ENCODE measurements around the gene GALNT5. TPM values are rescaled to one million over a fixed set of nuclear protein-coding genes. Genes with fewer than 3 reads are reported as not detected.

The GALNT5 gene
- total RNA-seq, 4 donors from 2014 or later: 0.26 to 0.98 (median 0.37) TPM

DNA sequence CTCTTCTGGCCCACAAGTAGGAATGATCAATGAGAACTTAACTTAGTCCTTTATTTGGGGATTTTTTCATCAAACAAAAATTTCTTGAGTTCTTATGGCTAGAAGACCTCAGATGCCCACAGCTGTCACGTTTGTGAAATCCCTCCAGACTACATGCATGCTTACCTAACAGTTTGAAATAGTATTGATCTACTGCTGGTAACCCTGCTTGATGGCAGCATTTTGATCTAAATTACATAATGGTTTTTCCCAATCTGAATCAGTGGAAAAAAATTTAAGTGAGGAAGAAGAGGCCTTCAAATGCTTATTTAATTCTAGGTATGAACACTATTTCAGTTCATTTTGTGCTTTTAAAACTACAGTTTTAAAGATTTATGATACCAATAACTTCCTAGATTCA is 54.2 kb downstream of the GALNT5 start:
- no peak overlapping the region for H3K27ac ChIP-seq
- no peaks in the 10 kb centered on the region for H3K36me3 ChIP-seq
- no peak overlapping the region for H3K4me3 ChIP-seq
- H3K4me1 ChIP-seq: no peaks in the 10 kb centered on the region
- WGBS: 86% methylated on average over 1 of the region's 1 CpG
- no peaks in the 10 kb centered on the region for H3K9me3 ChIP-seq
- no peaks in the 10 kb centered on the region for H3K27me3 ChIP-seq
- TF ChIP-seq POLR2AphosphoS5 (IDR thresholded peaks at IDR 0.05) (no peak), POLR2A (IDR thresholded peaks at IDR 0.05) (no peak), EP300 (IDR thresholded peaks at IDR 0.05) (no peak)
- TF ChIP-seq, protein P1, sequence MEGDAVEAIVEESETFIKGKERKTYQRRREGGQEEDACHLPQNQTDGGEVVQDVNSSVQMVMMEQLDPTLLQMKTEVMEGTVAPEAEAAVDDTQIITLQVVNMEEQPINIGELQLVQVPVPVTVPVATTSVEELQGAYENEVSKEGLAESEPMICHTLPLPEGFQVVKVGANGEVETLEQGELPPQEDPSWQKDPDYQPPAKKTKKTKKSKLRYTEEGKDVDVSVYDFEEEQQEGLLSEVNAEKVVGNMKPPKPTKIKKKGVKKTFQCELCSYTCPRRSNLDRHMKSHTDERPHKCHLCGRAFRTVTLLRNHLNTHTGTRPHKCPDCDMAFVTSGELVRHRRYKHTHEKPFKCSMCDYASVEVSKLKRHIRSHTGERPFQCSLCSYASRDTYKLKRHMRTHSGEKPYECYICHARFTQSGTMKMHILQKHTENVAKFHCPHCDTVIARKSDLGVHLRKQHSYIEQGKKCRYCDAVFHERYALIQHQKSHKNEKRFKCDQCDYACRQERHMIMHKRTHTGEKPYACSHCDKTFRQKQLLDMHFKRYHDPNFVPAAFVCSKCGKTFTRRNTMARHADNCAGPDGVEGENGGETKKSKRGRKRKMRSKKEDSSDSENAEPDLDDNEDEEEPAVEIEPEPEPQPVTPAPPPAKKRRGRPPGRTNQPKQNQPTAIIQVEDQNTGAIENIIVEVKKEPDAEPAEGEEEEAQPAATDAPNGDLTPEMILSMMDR (IDR thresholded peaks at IDR 0.05): no peak
- DNase-seq (ENCODE audit: low spot score in 2 of 2): no peak

DNA sequence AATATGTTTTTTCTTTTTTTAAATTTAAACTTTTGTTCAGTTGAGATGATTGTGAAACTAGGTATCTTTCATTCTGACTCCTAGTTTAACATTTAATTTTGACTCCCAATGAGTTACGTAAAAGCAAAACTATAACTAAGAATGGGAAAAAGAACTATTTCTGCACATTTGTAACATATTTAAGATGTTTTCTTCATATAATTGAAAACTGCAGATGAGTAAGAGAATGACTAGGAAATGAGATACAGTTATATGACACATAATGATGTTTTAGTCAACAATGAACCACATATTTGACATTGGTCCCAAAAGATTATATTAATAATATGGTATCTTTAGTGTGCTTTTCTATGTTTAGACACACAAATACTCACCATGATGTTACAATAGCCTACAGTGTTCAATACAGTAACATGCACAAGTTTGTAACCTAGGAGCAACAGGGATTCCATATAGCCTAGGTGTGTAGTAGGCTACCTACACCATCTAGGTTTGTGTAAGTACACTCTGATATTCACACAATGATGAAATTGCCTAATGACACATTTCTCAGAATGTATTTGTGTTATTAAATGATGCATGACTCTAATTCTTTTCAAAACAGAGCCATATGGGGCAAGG is 55.5 kb downstream of the GALNT5 start:
- no peak overlapping the region for H3K4me3 ChIP-seq
- no peaks in the 10 kb centered on the region for H3K4me1 ChIP-seq
- H3K27ac ChIP-seq: no peak overlapping the region
- no peaks in the 10 kb centered on the region for H3K36me3 ChIP-seq
- H3K9me3 ChIP-seq: no peaks in the 10 kb centered on the region
- WGBS: 93% methylated on average over 1 of the region's 1 CpG
- DNase-seq (ENCODE audit: low spot score in 2 of 2): no peak
- TF ChIP-seq, protein P1 (IDR thresholded peaks at IDR 0.05): no peak
- TF ChIP-seq POLR2AphosphoS5 (IDR thresholded peaks at IDR 0.05) (no peak), EP300 (IDR thresholded peaks at IDR 0.05) (no peak)
- no peaks in the 10 kb centered on the region for H3K27me3 ChIP-seq

DNA sequence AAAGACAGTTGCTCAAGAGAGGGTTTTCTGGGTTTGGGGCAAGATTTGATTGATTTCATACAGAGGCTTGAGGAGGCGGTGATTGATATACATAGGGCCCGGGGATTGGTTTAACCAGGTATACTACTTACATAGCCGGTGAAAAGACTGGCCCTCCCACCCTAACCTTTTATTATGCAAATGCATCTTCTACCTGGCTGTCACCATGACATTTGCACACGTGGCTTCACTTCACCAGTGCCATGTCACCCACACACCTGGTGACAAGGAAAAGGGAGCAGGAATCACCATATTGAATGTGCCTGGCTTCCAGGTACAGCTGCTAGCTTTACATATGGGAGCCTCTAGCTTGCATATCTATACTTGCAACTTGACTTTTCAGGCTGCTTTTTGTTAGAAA is 58.4 kb downstream of the GALNT5 start:
- H3K27me3 ChIP-seq: no peaks in the 10 kb centered on the region
- no peaks in the 10 kb centered on the region for H3K9me3 ChIP-seq
- H3K36me3 ChIP-seq: no peaks in the 10 kb centered on the region
- 79% methylated on average over 4 of the region's 4 CpGs for WGBS
- DNase-seq (ENCODE audit: low spot score in 2 of 2): no peak
- TF ChIP-seq EP300 (IDR thresholded peaks at IDR 0.05) (no peak), POLR2A (IDR thresholded peaks at IDR 0.05) (no peak)
- TF ChIP-seq, protein P1 (IDR thresholded peaks at IDR 0.05): no peak
- H3K4me1 ChIP-seq: no peaks in the 10 kb centered on the region
- no peak overlapping the region for H3K4me3 ChIP-seq
- no peak overlapping the region for H3K27ac ChIP-seq

DNA sequence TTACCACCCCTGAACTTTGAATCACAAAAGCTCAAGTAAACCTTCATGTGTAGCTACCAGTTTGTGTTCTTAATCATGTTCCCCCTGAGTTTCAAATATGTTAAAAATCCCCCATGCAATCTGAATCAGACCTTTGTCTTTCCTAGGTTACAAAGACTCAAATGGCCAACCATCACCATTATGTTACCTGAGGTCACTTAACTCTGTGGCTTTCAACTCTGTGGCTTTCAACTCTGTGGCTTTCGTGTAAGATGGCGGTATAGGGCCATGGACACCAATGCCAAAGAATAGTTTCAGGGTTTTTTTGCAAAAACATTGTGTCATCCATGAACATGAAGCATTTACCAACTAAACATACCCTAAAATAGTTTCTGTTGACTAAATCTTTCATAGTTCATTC is 61.4 kb downstream of the GALNT5 start:
- H3K9me3 ChIP-seq: no peaks in the 10 kb centered on the region
- WGBS: 100% methylated on average over 2 of the region's 2 CpGs
- H3K27ac ChIP-seq: no peak overlapping the region
- H3K36me3 ChIP-seq: no peaks in the 10 kb centered on the region
- H3K4me3 ChIP-seq: no peak overlapping the region
- TF ChIP-seq POLR2AphosphoS5 (IDR thresholded peaks at IDR 0.05) (no peak), POLR2A (IDR thresholded peaks at IDR 0.05) (no peak), EP300 (IDR thresholded peaks at IDR 0.05) (no peak)
- TF ChIP-seq, protein P1 (IDR thresholded peaks at IDR 0.05): no peak
- H3K27me3 ChIP-seq: no peaks in the 10 kb centered on the region
- DNase-seq (ENCODE audit: low spot score in 2 of 2): no peak
- no peaks in the 10 kb centered on the region for H3K4me1 ChIP-seq

DNA sequence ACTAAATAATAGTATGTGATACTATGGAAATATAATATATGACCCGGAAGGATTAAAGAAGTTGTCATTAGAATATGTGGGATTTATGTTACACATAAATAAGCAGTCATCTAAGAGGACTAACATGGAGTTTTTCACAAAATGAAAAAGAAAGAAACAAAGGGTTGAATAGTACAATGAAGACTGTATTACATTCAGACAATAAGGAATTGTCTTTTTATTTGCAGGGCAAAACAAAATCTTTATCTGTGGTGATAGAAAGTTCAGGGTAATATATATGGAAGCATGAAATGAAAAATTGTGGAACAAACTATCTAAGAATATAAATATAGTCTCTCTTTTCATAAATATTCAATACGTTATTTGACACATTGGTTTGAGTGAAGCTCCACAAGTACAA is 62.3 kb downstream of the GALNT5 start:
- TF ChIP-seq, protein P1 (IDR thresholded peaks at IDR 0.05): no peak
- TF ChIP-seq EP300 (IDR thresholded peaks at IDR 0.05) (no peak), POLR2AphosphoS5 (IDR thresholded peaks at IDR 0.05) (no peak), POLR2A (IDR thresholded peaks at IDR 0.05) (no peak)
- Histone ChIP-seq H3K4me1 (no peaks in the 10 kb centered on the region), H3K4me3 (no peak overlapping the region), H3K9me3 (no peaks in the 10 kb centered on the region), H3K36me3 (no peaks in the 10 kb centered on the region), H3K27me3 (no peaks in the 10 kb centered on the region), H3K27ac (no peak overlapping the region)
- no peak for DNase-seq (ENCODE audit: low spot score in 2 of 2)
- 88% methylated on average over 2 of the region's 2 CpGs for WGBS

Measured in suprapubic skin (tissue), 4 donors.